Activated CD4-positive, alpha-beta T cell treated with anti-CD3 and anti-CD28 coated beads, Interleukin-2, amount 50 U/mL, for 24 hours (primary cell): ENCODE results near the gene INVS.
"Not testable (repeated sequence)": the region's sequence is repeated elsewhere in the genome, so short reads cannot be mapped to it uniquely, and the experiment has no call there.

Experiments used
- DNase-seq, 2 donors: peaks; one replicate each; pipeline ENCODE4 v3.0.0-alpha.2; 2020; ENCODE audit warnings: low read depth in 1 of 2, low spot score in 1 of 2

The INVS gene

DNA sequence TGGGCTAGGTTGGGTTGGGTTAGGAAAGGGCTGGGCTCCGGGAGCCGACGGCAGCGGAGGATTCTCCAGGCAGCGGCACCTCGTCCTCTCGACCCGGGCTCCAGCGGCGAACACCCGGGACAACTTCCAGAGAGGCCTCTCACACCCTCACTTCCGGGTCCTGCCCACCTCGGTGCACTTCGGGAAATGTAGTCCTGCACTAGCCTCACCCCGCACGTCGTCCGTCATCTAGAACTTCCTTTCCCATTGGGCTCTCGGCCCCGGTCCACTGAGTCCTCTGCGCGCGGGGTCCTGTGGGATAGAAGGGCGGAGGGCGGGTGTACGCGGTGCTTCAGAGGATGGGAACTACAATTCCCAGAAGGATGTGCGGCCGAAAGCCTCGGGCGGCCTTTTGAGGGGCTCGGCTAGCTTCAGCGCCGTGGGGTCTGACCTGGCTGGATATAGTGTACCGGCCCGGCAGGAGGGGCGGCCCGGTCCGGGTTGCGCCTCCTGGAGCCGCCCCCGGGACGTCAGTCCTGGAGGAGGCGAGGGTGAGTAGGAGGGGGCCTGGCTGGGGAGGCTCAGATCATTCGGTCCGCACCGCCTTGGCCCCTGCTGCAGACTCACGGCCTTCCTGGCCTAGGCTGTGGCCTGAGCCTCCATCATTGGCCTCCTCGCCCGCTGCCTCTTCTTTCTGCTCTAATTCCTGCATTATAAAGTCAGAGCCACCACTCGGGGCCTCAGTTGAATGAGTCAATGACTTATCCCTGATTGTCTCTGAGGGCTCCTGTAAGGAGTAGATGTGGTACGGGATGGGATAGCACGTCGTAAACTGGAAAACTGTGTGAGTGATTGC is at the start of gene INVS, which contains the start of gene ERP44:
Gene INVS (plus strand): TSS at position 357 of the 835 bp plus-strand sequence. CDS start 5,279 bp downstream, outside the sequence.
Gene ERP44 (minus strand): TSS at position 114 of the 835 bp plus-strand sequence. CDS start 160 bp downstream, outside the sequence.
- peak; percentile 89 to 98 for DNase-seq

- DNase-seq, result no peak
These were observed 49.5 kb upstream of the INVS start for GRCh38 chr9:100049551-100049950.

GRCh38 chr9:100052375-100052774 is 46.7 kb upstream of the INVS start:
- no peak for DNase-seq

DNA sequence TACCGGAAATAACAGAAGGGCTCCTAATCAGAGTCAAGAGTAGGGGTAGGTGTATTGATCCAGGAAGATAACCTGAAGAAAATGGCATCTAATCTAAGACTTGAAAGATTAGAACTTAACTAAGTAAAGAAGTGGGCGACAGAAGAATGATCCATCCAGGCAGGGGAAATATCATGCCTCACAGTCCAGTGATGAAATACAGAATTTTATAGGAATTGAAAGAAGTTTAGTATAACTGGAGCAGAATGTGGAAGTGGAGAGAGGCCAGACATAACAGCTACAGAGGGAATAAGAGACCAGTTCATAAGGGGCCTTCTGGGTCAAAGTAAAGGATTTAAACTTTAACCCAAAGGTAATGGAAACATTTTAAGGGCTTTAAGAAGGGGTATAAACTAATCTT is 42.5 kb upstream of the INVS start:
- no peak for DNase-seq

DNA sequence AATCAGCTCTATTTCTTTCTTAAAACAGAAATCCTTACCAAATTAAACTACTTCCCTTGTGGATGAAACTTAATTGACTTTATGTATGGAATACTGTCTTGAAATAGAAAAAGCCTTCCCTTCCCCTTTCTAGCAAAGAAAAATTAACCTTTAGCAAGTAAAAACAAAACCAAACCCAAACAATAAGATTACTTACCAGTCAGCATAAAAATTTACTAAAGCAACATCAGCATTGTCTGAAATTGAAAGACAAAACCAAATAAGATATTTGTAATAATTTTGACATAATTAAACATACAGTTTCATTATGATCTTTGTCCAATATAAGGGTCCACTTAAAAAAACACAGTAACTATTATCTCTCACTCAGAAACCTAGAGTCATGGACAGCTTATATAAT is 41.4 kb upstream of the INVS start:
- DNase-seq, result no peak

GRCh38 chr9:100058699-100059579 is 40.1 kb upstream of the INVS start:
- DNase-seq, result no peak

DNA sequence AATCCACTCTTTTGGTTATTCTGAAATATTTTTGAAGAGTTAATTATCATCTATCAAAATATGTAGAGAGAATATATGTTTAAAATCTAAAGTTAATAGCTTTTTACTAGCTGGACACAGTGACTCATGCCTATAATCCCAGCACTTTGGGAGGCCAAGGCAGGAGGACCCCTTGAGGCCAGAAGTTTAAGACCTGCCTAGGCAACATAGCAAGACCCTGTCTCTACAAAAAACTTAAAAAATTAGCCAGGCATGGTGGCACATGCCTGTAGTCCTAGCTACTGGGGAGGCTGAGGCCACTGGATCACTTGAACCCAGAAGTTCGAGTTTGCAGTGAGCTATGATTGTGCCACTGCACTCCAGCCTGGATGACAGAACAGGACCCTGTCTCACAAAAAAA is 36.4 kb upstream of the INVS start:
- DNase-seq, result not testable (repeated sequence)

- DNase-seq, result no peak
These were observed 35.9 kb upstream of the INVS start for GRCh38 chr9:100063185-100063584.

- DNase-seq, result no peak
These were observed 34.0 kb upstream of the INVS start for GRCh38 chr9:100064872-100065581.

- no peak for DNase-seq
These were observed 32.5 kb upstream of the INVS start for GRCh38 chr9:100066539-100066938.

- not testable (repeated sequence) for DNase-seq
These were observed 31.1 kb upstream of the INVS start for GRCh38 chr9:100067990-100068389.

DNA sequence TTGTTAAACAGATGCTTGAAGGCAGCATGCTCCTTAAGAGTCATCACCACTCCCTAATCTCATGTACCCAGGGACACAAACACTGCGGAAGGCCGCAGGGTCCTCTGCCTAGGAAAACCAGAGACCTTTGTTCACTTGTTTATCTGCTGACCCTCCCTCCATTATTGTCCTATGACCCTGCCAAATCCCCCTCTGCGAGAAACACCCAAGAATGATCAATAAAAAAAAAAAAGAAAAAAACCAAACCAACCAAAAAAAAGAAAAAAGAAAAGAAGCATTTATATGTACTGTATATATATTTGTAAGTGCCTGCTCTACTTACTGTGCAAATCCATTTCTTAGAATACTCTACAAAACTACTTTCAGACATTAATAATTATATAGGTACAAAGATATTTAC is 30.0 kb upstream of the INVS start:
- not testable (repeated sequence) for DNase-seq

GRCh38 chr9:100070104-100071041 is 28.7 kb upstream of the INVS start:
- no peak for DNase-seq

DNA sequence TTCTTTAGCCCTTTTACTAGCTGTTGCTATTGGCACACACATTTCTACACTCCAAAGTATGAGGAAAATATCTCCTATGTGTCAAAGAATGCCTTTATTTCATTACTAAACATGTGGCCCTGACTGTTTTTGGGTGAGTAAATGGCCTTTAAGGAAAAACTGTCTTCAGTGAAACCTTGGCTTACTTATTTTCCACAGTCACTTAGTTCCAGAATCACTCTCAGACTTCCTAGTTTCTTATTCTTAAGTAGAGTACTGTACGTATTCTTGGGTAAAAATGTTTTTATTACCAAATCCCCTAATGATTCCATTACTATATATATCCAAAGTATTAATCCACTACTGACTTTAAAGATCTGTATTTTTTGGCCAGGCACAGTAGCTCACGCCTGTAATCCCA is 27.8 kb upstream of the INVS start:
- no peak for DNase-seq

DNA sequence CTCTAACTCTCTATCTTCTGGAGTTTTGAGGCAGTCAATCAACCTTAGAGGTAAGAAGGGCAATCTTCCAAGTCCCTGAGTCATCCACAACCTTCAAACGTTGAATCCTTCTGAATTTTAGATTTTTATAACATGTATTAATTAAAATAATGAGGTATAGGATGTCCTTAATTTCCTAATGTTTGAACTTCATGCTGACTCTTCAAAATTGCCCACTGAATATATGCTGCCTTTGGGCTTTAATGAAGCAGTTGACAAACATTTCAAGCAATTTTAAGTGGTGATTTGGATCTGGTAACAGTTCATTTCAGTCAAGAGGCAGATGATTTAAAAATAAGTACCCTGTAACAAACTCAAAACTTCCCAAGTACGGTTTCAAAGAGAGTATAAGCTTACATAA is 26.2 kb upstream of the INVS start:
- no peak for DNase-seq

DNA sequence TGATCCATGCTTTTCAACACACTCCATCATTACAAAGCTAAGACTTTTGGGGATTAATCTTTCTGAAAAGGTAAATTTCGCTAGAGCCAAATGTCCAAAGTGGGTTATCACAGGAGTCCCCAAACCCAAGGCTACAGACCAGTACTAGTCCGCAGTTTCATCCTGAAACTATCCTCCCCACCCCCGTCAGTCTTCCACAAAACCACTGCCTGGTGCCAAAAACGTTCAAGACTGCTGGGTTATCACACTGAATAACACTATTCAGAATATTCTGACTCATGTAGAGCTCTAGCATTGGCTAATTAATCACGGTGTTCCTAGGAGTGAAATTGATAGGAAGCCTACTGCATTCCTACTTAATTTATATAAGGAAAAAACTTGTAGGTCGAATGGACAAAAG is 24.9 kb upstream of the INVS start:
- no peak for DNase-seq

DNA sequence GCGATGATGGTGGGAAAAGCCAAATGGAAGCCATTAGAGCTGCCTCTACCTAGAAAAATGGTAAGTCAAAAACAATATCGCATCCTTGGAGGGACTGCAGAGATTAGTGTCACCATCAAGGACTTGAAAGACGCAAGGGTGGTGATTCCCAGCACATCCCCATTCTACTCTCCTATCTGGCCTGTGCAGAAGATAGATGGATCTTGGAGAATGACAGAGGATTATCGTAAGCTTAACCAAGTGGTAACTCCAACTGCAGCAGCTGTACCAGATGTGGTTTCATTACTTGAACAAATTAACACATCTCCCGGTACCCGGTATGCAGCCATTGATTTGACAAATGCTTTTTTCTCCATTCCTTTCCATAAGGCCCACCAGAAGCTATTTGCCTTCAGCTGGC is 24.1 kb upstream of the INVS start:
- no peak for DNase-seq

- not testable (repeated sequence) for DNase-seq
These were observed 22.8 kb upstream of the INVS start for GRCh38 chr9:100076256-100076655.

GRCh38 chr9:100082782-100083181 is 16.3 kb upstream of the INVS start:
- DNase-seq, result no peak

DNA sequence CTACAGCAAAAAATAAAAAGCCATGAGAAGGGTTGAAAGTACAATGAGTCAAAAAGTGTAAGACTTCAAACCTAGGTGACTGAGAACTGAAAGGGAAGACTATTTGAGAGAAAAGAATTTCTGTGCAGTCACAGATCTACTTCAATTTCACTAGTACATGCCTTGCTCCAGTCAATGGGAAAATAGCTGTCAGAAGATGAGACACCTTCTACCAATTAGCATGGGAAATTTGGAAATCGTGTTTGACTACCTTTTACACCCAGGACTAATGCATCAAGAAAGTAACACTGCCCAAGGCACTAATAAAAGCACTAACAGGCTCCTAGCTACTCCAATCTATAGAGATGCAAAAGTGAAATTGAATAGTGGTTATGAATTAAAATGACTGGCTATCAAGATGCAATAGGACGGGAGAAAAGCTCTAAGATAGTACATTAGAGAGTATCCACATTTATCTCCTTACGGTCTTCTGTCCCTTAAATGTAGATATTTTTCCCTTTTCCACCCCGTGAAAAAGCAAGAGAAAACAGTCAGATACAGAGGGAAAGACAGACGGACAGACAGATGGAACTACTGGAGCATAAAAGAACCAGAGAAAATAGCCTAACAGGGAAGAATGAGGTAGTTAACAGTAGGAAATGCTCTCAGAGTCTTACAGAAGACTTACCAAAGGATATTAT is 15.5 kb upstream of the INVS start:
- DNase-seq, result no peak
